ENCODE measurements around the gene VAPA. TPM values are rescaled to one million over a fixed set of nuclear protein-coding genes. Genes with fewer than 3 reads are reported as not detected.

VAPA gene
- total RNA-seq, 2 experiments from 2014 or later = 150 to 159 TPM

- Mint-ChIP-seq H3K4me3 (no peak overlapping the region), H3K4me1 (ENCODE audit: low read depth) (peaks cover 38% of the 10 kb centered on the region), H3K9me3 (no peaks in the 10 kb centered on the region), H3K27ac (no peak overlapping the region), H3K27me3 (ENCODE audit: low read depth) (no peaks in the 10 kb centered on the region), H3K36me3 (ENCODE audit: low read depth) (peaks cover 2% of the 10 kb centered on the region)
- intact Hi-C loops (cut with micrococcal nuclease) = loop anchor here (5.0 kb wide), 1 partner anchor 1933 kb away; the partner anchor contains the start of gene CHMP1B
- CTCF ChIA-PET = no interaction called here
- no peak for DNase-seq
Observed at GRCh38 chr18:9919564-9920232, 5.9 kb downstream of the VAPA start.

- Mint-ChIP-seq H3K27ac (peak overlapping the region; percentile 32), H3K27me3 (ENCODE audit: low read depth) (no peaks in the 10 kb centered on the region), H3K4me3 (no peak overlapping the region), H3K36me3 (ENCODE audit: low read depth) (peaks cover 2% of the 10 kb centered on the region), H3K9me3 (no peaks in the 10 kb centered on the region), H3K4me1 (ENCODE audit: low read depth) (peaks cover 46% of the 10 kb centered on the region)
- DNase-seq = no peak
- CTCF ChIA-PET = no interaction called here
- intact Hi-C loops (cut with micrococcal nuclease) = no loop called here
Observed at GRCh38 chr18:9922592-9923311, 8.9 kb downstream of the VAPA start.

- Mint-ChIP-seq H3K9me3 (no peaks in the 10 kb centered on the region), H3K4me3 (no peak overlapping the region), H3K27ac (no peak overlapping the region), H3K4me1 (ENCODE audit: low read depth) (peaks cover 58% of the 10 kb centered on the region), H3K27me3 (ENCODE audit: low read depth) (no peaks in the 10 kb centered on the region), H3K36me3 (ENCODE audit: low read depth) (peaks cover 2% of the 10 kb centered on the region)
- CTCF ChIA-PET = interaction anchor here (0.6 kb wide), 1 partner anchor 1233 kb away, joined by 3 read pairs; no protein-coding TSS in a partner anchor
- DNase-seq = no peak
- intact Hi-C loops (cut with micrococcal nuclease) = no loop called here
Observed at GRCh38 chr18:9924371-9924943, 10.6 kb downstream of the VAPA start.

- H3K4me1 Mint-ChIP-seq (ENCODE audit: low read depth) = peaks cover 63% of the 10 kb centered on the region
- CTCF ChIA-PET = interaction anchor here (0.9 to 1.0 kb wide), 2 partner anchors 18 to 31 kb away, joined by 4 read pairs; no protein-coding TSS in a partner anchor
- peaks cover 2% of the 10 kb centered on the region for H3K36me3 Mint-ChIP-seq (ENCODE audit: low read depth)
Observed at GRCh38 chr18:9925369-9925768, 11.6 kb downstream of the VAPA start.

DNA sequence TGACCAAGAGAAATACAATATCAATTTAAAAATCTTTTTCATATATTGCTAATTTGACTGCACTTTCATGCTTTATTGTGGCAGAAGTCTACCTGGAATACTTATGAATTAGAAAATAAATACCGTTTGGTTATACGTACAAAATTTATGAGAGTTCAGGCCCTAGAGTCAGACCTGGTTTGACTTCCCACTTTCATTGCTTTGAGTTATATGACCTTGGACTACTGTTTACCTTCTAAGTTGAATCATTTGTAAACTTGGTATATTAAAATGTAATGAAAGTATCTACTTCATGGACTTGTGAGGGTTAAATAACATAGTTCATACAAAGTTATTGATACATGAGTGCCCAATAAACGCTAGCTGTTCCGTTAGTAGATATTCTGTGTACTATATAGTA, 12.0 kb downstream of the VAPA start:
- Mint-ChIP-seq H3K27me3 (ENCODE audit: low read depth) (no peaks in the 10 kb centered on the region), H3K27ac (no peak overlapping the region), H3K36me3 (ENCODE audit: low read depth) (peaks cover 2% of the 10 kb centered on the region), H3K4me1 (ENCODE audit: low read depth) (peaks cover 65% of the 10 kb centered on the region), H3K4me3 (no peak overlapping the region), H3K9me3 (no peaks in the 10 kb centered on the region)
- DNase-seq = no peak
- CTCF ChIA-PET = interaction anchor here (0.9 to 1.0 kb wide), 2 partner anchors 17 to 30 kb away, joined by 4 read pairs; no protein-coding TSS in a partner anchor
- intact Hi-C loops (cut with micrococcal nuclease) = loop anchor here (1.0 kb wide), 1 partner anchor 9 kb away; no protein-coding TSS in a partner anchor

More at GRCh38 chr18:9925369-9925768, 11.6 kb downstream of the VAPA start:
- H3K4me3 Mint-ChIP-seq = no peak overlapping the region
- H3K27ac Mint-ChIP-seq = no peak overlapping the region
- no peaks in the 10 kb centered on the region for H3K27me3 Mint-ChIP-seq (ENCODE audit: low read depth)
- H3K9me3 Mint-ChIP-seq = no peaks in the 10 kb centered on the region
- DNase-seq = no peak
- intact Hi-C loops (cut with micrococcal nuclease) = no loop called here

DNA sequence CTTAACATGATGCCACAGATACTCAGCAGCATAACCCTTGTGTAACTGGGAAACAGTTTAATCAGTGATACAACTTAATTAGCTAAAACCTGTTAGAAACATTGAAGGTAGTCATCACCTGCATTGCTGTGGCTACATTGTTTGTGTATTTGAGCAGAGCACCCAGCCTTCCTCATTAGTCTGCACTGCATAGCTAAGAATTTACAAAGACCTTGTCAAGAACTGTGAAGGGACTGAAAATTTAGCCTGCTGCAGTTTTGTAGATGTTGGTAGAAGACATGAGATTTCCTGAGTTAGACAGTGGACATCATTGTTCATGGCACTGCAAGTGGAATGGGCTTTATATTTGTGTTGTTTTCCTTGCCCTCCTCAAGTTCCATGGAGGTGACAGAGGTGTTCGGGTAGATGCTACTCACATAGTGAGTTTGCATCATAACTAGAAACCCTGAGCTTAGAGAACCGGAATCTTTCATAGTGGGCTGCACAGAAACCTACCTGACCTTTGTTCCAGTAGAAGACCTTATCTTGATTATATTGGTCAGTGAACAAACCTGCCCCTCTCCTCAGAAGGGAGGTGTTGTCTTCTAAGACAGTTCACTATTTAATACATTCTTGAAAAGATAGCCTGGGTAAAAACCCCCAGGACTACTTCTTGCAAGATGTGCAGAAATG, 12.5 kb downstream of the VAPA start:
- no peak overlapping the region for H3K27ac Mint-ChIP-seq
- no peak overlapping the region for H3K4me3 Mint-ChIP-seq
- H3K9me3 Mint-ChIP-seq = no peaks in the 10 kb centered on the region
- peaks cover 69% of the 10 kb centered on the region for H3K4me1 Mint-ChIP-seq (ENCODE audit: low read depth)
- DNase-seq = no peak
- no peaks in the 10 kb centered on the region for H3K27me3 Mint-ChIP-seq (ENCODE audit: low read depth)
- H3K36me3 Mint-ChIP-seq (ENCODE audit: low read depth) = peaks cover 2% of the 10 kb centered on the region
- intact Hi-C loops (cut with micrococcal nuclease) = loop anchor here (1.0 kb wide), 1 partner anchor 10 kb away; no protein-coding TSS in a partner anchor
- CTCF ChIA-PET = no interaction called here

GRCh38 chr18:9926977-9927376, 13.2 kb downstream of the VAPA start:
- Mint-ChIP-seq H3K9me3 (no peaks in the 10 kb centered on the region), H3K4me3 (no peak overlapping the region), H3K36me3 (ENCODE audit: low read depth) (peaks cover 3% of the 10 kb centered on the region), H3K4me1 (ENCODE audit: low read depth) (peaks cover 69% of the 10 kb centered on the region), H3K27ac (no peak overlapping the region), H3K27me3 (ENCODE audit: low read depth) (no peaks in the 10 kb centered on the region)
- CTCF ChIA-PET = interaction anchor here (0.7 kb wide), 1 partner anchor 25 kb away, joined by 3 read pairs; no protein-coding TSS in a partner anchor
- DNase-seq = no peak
- intact Hi-C loops (cut with micrococcal nuclease) = loop anchor here (1.0 kb wide), 1 partner anchor 11 kb away; no protein-coding TSS in a partner anchor

DNA sequence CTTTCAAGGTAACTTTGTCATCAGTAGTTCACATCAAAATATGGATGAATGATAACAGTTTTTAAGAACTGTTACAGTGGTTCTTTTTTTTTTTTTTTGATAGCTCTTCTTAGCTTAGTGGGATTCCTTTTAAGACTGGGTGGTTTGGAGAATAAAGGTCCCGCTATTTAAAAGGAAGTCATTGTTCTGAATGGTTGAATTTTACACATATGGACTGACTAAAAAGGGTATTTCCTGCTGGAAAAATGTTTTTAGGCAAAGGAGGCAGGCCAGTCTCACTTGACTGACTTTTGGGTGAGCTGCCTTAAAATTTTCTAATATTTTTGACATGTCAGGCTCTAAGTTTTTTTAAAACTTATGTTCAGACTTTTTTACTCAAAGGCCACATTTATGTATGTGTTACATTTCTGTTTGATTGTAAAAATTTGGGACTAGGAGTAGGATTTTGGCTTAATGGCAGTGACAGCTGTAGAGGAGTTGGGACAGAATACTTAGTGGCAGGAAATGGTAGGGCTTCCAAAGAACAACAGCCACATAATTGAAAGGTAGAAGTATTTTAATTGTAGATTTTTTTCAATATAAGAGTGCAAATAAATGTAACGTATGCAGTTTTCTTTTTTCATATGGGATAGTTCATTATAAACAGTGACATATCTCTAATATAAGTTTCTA, 13.7 kb downstream of the VAPA start:
- peak overlapping the region; percentile 18 for H3K27ac Mint-ChIP-seq
- intact Hi-C loops (cut with micrococcal nuclease) = no loop called here
- H3K27me3 Mint-ChIP-seq (ENCODE audit: low read depth) = no peaks in the 10 kb centered on the region
- H3K36me3 Mint-ChIP-seq (ENCODE audit: low read depth) = peaks cover 9% of the 10 kb centered on the region
- DNase-seq = no peak
- no peaks in the 10 kb centered on the region for H3K9me3 Mint-ChIP-seq
- H3K4me3 Mint-ChIP-seq = no peak overlapping the region
- CTCF ChIA-PET = interaction anchor here (0.7 kb wide), 1 partner anchor 25 kb away, joined by 3 read pairs; no protein-coding TSS in a partner anchor
- peaks cover 67% of the 10 kb centered on the region for H3K4me1 Mint-ChIP-seq (ENCODE audit: low read depth)

DNA sequence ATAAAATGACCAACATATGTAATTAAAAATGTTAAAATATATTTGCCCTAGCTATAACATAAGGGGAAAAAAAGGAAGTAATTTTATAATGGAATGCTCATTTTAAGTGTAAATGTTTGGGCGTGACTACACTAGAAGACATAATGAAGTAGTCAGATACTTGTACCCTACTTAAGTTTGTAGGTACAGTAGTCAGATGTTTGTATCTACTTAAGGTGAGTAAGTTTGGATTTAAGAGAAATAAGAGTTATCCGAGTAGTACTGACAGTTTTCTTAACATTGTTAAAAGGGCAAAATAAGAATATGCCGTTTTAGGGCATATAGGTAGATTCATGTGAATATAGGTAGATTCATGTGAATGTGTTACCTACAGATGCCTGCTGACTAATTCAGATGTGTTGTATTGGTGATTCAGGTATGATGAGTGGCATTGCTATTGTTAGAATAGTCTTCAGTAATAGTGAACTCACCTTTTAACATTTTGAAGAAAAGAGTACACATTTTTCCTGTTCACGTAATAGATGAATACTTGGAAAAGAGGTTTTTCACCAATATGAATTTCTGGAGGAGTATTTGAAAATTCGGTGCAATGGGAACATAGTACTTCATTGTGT, 14.9 kb downstream of the VAPA start:
- Mint-ChIP-seq H3K4me3 (no peak overlapping the region), H3K27me3 (ENCODE audit: low read depth) (no peaks in the 10 kb centered on the region), H3K27ac (no peak overlapping the region), H3K4me1 (ENCODE audit: low read depth) (peaks cover 64% of the 10 kb centered on the region), H3K9me3 (no peaks in the 10 kb centered on the region), H3K36me3 (ENCODE audit: low read depth) (peaks cover 16% of the 10 kb centered on the region)
- intact Hi-C loops (cut with micrococcal nuclease) = loop anchor here (1.0 kb wide), 1 partner anchor 7 kb away; no protein-coding TSS in a partner anchor
- DNase-seq = no peak
- CTCF ChIA-PET = no interaction called here

DNA sequence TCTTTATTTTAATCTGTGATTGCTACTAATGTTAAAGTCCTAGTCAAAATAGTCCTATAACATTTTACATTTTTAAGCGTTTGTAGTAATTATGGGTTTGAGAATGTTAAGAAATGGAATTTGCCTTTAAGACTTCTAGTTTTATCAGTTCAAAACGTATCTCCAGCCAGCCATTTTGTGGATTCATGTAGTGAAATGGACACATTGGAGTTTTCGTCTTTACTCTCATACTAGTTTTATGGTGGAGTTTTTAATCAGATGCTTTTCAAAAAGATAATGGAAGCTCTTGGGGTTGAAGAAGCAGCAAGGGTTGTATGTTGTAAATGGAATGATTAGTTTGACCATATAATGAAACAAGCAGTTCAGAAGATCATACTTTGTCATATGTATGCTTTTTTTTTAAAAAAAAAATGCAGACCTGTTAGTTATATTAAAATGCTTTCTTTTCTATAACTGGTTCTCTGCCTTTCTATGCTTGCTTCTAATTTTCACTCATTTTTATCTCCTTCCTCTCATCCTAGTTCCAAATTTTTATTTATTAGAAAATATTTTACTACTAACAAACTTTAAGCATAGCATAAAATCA, 16.6 kb downstream of the VAPA start:
- peaks cover 55% of the 10 kb centered on the region for H3K4me1 Mint-ChIP-seq (ENCODE audit: low read depth)
- H3K9me3 Mint-ChIP-seq = no peaks in the 10 kb centered on the region
- CTCF ChIA-PET = no interaction called here
- DNase-seq = no peak
- no peaks in the 10 kb centered on the region for H3K27me3 Mint-ChIP-seq (ENCODE audit: low read depth)
- H3K27ac Mint-ChIP-seq = no peak overlapping the region
- intact Hi-C loops (cut with micrococcal nuclease) = no loop called here
- H3K4me3 Mint-ChIP-seq = no peak overlapping the region
- H3K36me3 Mint-ChIP-seq (ENCODE audit: low read depth) = peaks cover 18% of the 10 kb centered on the region

- H3K4me1 Mint-ChIP-seq (ENCODE audit: low read depth) = peaks cover 48% of the 10 kb centered on the region
- H3K36me3 Mint-ChIP-seq (ENCODE audit: low read depth) = peaks cover 18% of the 10 kb centered on the region
- CTCF ChIA-PET = no interaction called here
- H3K27ac Mint-ChIP-seq = no peak overlapping the region
- intact Hi-C loops (cut with micrococcal nuclease) = no loop called here
- DNase-seq = no peak
- H3K4me3 Mint-ChIP-seq = no peak overlapping the region
- H3K9me3 Mint-ChIP-seq = no peaks in the 10 kb centered on the region
- no peaks in the 10 kb centered on the region for H3K27me3 Mint-ChIP-seq (ENCODE audit: low read depth)
Observed at GRCh38 chr18:9931146-9931545, 17.3 kb downstream of the VAPA start.

Measured in activated naive CD4-positive, alpha-beta T cell treated with anti-CD3 and anti-CD28 coated beads for 36 hours (primary cell).